ENCODE results near the gene RNF32. TPM values are rescaled to one million over a fixed set of nuclear protein-coding genes. Genes with fewer than 3 reads are reported as not detected.

The RNF32 gene
- total and polyA plus RNA-seq, 2 of the 13 experiments (the other 11 are each of a cell fraction or from before 2014, with no cell fraction given) = not detected

DNA sequence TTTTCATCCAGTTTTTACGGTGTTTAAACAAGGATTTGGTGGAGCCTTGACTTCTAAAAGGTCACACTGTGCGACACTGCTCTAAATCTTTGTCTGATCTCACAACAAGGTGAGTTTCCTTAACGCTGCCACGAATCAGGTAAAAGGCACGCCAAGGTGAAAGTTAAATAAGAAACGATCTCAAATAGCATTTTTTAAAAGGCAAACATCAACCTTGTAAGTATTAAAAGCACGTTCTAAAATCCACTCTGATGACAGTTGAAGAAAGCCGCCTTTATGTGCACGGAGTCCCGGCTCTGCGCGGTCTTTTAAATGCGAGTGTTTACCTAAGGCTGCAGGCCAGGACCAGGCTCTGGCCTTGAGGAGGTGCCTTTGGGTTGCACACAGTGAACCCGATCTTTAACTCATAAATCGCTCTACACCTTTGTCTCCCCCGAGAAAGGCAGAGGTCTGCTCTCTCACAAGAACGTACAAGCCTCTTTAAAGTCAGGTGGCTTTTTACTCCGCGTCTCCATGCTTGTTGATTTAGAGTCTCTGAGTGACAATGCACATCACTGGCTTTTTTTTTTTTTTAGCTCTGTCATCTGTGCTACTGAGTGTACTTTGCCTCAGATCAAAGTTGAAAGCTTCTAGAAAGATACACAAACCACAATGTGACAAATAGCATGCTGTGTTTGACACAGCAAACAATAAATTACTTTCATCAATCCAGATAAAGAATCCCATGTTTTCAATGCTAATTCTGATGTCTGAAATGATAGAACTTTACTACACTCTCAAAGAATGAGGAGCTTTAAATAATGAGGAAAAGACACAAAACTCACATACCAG lies 25.9 kb upstream of the RNF32 start (continued):
- TF ChIP-seq, protein P1, sequence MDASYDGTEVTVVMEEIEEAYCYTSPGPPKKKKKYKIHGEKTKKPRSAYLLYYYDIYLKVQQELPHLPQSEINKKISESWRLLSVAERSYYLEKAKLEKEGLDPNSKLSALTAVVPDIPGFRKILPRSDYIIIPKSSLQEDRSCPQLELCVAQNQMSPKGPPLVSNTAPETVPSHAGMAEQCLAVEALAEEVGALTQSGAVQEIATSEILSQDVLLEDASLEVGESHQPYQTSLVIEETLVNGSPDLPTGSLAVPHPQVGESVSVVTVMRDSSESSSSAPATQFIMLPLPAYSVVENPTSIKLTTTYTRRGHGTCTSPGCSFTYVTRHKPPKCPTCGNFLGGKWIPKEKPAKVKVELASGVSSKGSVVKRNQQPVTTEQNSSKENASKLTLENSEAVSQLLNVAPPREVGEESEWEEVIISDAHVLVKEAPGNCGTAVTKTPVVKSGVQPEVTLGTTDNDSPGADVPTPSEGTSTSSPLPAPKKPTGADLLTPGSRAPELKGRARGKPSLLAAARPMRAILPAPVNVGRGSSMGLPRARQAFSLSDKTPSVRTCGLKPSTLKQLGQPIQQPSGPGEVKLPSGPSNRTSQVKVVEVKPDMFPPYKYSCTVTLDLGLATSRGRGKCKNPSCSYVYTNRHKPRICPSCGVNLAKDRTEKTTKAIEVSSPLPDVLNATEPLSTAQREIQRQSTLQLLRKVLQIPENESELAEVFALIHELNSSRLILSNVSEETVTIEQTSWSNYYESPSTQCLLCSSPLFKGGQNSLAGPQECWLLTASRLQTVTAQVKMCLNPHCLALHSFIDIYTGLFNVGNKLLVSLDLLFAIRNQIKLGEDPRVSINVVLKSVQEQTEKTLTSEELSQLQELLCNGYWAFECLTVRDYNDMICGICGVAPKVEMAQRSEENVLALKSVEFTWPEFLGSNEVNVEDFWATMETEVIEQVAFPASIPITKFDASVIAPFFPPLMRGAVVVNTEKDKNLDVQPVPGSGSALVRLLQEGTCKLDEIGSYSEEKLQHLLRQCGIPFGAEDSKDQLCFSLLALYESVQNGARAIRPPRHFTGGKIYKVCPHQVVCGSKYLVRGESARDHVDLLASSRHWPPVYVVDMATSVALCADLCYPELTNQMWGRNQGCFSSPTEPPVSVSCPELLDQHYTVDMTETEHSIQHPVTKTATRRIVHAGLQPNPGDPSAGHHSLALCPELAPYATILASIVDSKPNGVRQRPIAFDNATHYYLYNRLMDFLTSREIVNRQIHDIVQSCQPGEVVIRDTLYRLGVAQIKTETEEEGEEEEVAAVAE (CRISPR knock-in tag; IDR thresholded peaks at IDR 0.05; ENCODE audit: borderline replicate concordance) = no peak
- TF ChIP-seq ZNF3 (CRISPR knock-in tag; IDR thresholded peaks at IDR 0.05) (peak; percentile 33; the same call in 1 of the 2 replicates), HNF4G (IDR thresholded peaks at IDR 0.05; ENCODE audit: borderline replicate concordance, low read depth, low read length) (peak; percentile 90), HNF4G (CRISPR knock-in tag; IDR thresholded peaks at IDR 0.05; ENCODE audit: borderline replicate concordance, low read depth) (0 out of 2 replicates have a peak, but pooled peaks have one; percentile 74), RELA (CRISPR knock-in tag; IDR thresholded peaks at IDR 0.05) (no peak), ZNF138 (CRISPR knock-in tag; IDR thresholded peaks at IDR 0.05; ENCODE audit: low read depth) (no peak), ETV6 (CRISPR knock-in tag; conservative IDR thresholded peaks at IDR 0.05) (0 out of 2 replicates have a peak, but pooled peaks have one; percentile 44), SP2 (CRISPR knock-in tag; IDR thresholded peaks at IDR 0.05) (no peak), ZNF766 (CRISPR knock-in tag; IDR thresholded peaks at IDR 0.05; ENCODE audit: borderline replicate concordance) (0 out of 2 replicates have a peak, but pooled peaks have one; percentile 0), ONECUT2 (CRISPR knock-in tag; IDR thresholded peaks at IDR 0.05) (peak; percentile 14)
- TF ChIP-seq, protein P2, sequence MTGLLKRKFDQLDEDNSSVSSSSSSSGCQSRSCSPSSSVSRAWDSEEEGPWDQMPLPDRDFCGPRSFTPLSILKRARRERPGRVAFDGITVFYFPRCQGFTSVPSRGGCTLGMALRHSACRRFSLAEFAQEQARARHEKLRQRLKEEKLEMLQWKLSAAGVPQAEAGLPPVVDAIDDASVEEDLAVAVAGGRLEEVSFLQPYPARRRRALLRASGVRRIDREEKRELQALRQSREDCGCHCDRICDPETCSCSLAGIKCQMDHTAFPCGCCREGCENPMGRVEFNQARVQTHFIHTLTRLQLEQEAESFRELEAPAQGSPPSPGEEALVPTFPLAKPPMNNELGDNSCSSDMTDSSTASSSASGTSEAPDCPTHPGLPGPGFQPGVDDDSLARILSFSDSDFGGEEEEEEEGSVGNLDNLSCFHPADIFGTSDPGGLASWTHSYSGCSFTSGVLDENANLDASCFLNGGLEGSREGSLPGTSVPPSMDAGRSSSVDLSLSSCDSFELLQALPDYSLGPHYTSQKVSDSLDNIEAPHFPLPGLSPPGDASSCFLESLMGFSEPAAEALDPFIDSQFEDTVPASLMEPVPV (CRISPR knock-in tag; IDR thresholded peaks at IDR 0.05) = peak; percentile 61; the same call in 1 of the 2 replicates
- TF ChIP-seq, protein P3, sequence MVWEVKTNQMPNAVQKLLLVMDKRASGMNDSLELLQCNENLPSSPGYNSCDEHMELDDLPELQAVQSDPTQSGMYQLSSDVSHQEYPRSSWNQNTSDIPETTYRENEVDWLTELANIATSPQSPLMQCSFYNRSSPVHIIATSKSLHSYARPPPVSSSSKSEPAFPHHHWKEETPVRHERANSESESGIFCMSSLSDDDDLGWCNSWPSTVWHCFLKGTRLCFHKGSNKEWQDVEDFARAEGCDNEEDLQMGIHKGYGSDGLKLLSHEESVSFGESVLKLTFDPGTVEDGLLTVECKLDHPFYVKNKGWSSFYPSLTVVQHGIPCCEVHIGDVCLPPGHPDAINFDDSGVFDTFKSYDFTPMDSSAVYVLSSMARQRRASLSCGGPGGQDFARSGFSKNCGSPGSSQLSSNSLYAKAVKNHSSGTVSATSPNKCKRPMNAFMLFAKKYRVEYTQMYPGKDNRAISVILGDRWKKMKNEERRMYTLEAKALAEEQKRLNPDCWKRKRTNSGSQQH (CRISPR knock-in tag; IDR thresholded peaks at IDR 0.05; ENCODE audit: low read depth) = no peak
- TF ChIP-seq, protein P4, sequence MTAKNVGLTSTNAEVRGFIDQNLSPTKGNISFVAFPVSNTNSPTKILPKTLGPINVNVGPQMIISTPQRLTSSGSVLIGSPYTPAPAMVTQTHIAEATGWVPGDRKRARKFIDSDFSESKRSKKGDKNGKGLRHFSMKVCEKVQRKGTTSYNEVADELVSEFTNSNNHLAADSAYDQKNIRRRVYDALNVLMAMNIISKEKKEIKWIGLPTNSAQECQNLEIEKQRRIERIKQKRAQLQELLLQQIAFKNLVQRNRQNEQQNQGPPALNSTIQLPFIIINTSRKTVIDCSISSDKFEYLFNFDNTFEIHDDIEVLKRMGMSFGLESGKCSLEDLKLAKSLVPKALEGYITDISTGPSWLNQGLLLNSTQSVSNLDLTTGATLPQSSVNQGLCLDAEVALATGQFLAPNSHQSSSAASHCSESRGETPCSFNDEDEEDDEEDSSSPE (CRISPR knock-in tag; IDR thresholded peaks at IDR 0.05) = peak; percentile 53; the same call in 1 of the 2 replicates
- TF ChIP-seq, protein P5, sequence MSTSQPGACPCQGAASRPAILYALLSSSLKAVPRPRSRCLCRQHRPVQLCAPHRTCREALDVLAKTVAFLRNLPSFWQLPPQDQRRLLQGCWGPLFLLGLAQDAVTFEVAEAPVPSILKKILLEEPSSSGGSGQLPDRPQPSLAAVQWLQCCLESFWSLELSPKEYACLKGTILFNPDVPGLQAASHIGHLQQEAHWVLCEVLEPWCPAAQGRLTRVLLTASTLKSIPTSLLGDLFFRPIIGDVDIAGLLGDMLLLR (CRISPR knock-in tag; IDR thresholded peaks at IDR 0.05) = no peak
- TF ChIP-seq, protein P6, sequence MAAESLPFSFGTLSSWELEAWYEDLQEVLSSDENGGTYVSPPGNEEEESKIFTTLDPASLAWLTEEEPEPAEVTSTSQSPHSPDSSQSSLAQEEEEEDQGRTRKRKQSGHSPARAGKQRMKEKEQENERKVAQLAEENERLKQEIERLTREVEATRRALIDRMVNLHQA (CRISPR knock-in tag; IDR thresholded peaks at IDR 0.05) = no peak
- TF ChIP-seq, protein P7, sequence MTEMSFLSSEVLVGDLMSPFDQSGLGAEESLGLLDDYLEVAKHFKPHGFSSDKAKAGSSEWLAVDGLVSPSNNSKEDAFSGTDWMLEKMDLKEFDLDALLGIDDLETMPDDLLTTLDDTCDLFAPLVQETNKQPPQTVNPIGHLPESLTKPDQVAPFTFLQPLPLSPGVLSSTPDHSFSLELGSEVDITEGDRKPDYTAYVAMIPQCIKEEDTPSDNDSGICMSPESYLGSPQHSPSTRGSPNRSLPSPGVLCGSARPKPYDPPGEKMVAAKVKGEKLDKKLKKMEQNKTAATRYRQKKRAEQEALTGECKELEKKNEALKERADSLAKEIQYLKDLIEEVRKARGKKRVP (CRISPR knock-in tag; IDR thresholded peaks at IDR 0.05) = peak in 1 of 2 experiments; percentile 54; a peak in 1 of 4 replicates

Measured in HepG2 (cell line).